Fibroblast of lung (primary cell): ENCODE results near the gene NABP1. TPM values are rescaled to one million over a fixed set of nuclear protein-coding genes. Genes with fewer than 3 reads are reported as not detected.
A peak's percentile ranks its signal among the peaks of the same experiment; 100 is the strongest.

Source experiments
- DNase-seq, 2 donors: peaks; one replicate each; pipeline versions ENCODE4 v3.0.0 to v3.0.0-alpha.2; 2010; ENCODE audit warnings: low read depth in 2 of 2
- H2AFZ ChIP-seq: 2 replicates; pipeline ENCODE4 v1.5.1; 2012; ENCODE audit warnings: low read length, control low read depth, inconsistent platforms
- H3K27ac ChIP-seq: 2 replicates; pipeline ENCODE4 v1.5.1; 2011; ENCODE audit warnings: low read length, control low read depth; ENCODE audit not compliant: insufficient read depth
- H3K27me3 ChIP-seq: 2 replicates; pipeline ENCODE4 v1.5.1; 2011; ENCODE audit warnings: mild to moderate bottlenecking, low read length; ENCODE audit not compliant: control insufficient read depth, insufficient read depth
- H3K36me3 ChIP-seq: 2 replicates; pipeline ENCODE4 v1.5.1; 2011; ENCODE audit warnings: low read length; ENCODE audit not compliant: control insufficient read depth, insufficient read depth
- H3K4me1 ChIP-seq: 2 replicates; pipeline ENCODE4 v1.5.1; 2011; ENCODE audit warnings: low read length; ENCODE audit not compliant: control insufficient read depth, insufficient read depth; ENCODE audit errors: extremely low read depth
- H3K4me2 ChIP-seq: 2 replicates; pipeline ENCODE4 v1.5.1; 2011; ENCODE audit warnings: low read length, control low read depth; ENCODE audit not compliant: insufficient read depth; ENCODE audit errors: extremely low read depth
- H3K4me3 ChIP-seq, 4 experiments: fragments of 200-600 bp in 1 of 4; sonication (generic) in 1 of 4; replicated peaks in 1 of 4; 2 replicates each; pipeline ENCODE4 v1.5.1; 2011 to 2016; ENCODE audit warnings: low read length in 4 of 4, low read depth in 3 of 4, mild to moderate bottlenecking in 3 of 4, control low read depth in 2 of 4, inconsistent platforms in 1 of 4, mixed read lengths in 1 of 4; ENCODE audit not compliant: insufficient read depth in 1 of 4; ENCODE audit errors: control extremely low read depth in 1 of 4
- H3K79me2 ChIP-seq: 2 replicates; pipeline ENCODE4 v1.5.1; 2012; ENCODE audit warnings: mild to moderate bottlenecking, low read length, inconsistent platforms; ENCODE audit not compliant: control insufficient read depth, insufficient read depth
- H3K9ac ChIP-seq: 2 replicates; pipeline ENCODE4 v1.5.1; 2011; ENCODE audit warnings: mild to moderate bottlenecking, low read length, control low read depth; ENCODE audit not compliant: insufficient read depth
- H3K9me3 ChIP-seq: 2 replicates; pipeline ENCODE4 v1.5.1; 2012; ENCODE audit warnings: low read depth, low read length; ENCODE audit not compliant: control insufficient read depth, insufficient read depth
- H4K20me1 ChIP-seq: 2 replicates; pipeline ENCODE4 v1.5.1; 2011; ENCODE audit warnings: low read length; ENCODE audit not compliant: control insufficient read depth, insufficient read depth; ENCODE audit errors: extremely low read depth
- CTCF ChIP-seq, 2 donors: IDR thresholded peaks in 1 of 2; conservative IDR thresholded peaks in 1 of 2; 1 replicate in 1 of 2; 2 replicates in 1 of 2; pipeline ENCODE4 v1.5.1; 2011 to 2012; ENCODE audit warnings: low read length in 2 of 2, control low read depth in 1 of 2, inconsistent platforms in 1 of 2, low read depth in 1 of 2, mild to moderate bottlenecking in 1 of 2
- EZH2 ChIP-seq: IDR thresholded peaks from 2 replicates; pipeline ENCODE4 v1.5.1; 2012; ENCODE audit warnings: low read length, control low read depth, mild to moderate bottlenecking; ENCODE audit errors: missing control alignments
- polyA plus RNA-seq, 2 donors: library from polyadenylated mRNA; depleted of rRNA in 1 of 2; stranded (reverse) in 1 of 2; unstranded in 1 of 2; fragments of >200 nt; gene quantifications; 2 replicates each; pipeline ENCODE4 v1.2.1, GENCODE V29; 2011 to 2012; ENCODE audit warnings: missing spikeins in 1 of 2
- total RNA-seq: library from RNA; depleted of rRNA; stranded (reverse); fragments of >200 nt; gene quantifications from 2 replicates; pipeline ENCODE4 v1.2.1, GENCODE V29; 2014

NABP1 gene
- total and polyA plus RNA-seq, 2 donors (not counting 1 experiment from before 2014, with no cell fraction given): 117 to 123 TPM

GRCh38 chr2:191687867-191688266 is 9.9 kb downstream of the NABP1 start:
- Histone ChIP-seq H3K27ac (no peak overlapping the region), H3K9me3 (no peaks in the 10 kb centered on the region)

DNA sequence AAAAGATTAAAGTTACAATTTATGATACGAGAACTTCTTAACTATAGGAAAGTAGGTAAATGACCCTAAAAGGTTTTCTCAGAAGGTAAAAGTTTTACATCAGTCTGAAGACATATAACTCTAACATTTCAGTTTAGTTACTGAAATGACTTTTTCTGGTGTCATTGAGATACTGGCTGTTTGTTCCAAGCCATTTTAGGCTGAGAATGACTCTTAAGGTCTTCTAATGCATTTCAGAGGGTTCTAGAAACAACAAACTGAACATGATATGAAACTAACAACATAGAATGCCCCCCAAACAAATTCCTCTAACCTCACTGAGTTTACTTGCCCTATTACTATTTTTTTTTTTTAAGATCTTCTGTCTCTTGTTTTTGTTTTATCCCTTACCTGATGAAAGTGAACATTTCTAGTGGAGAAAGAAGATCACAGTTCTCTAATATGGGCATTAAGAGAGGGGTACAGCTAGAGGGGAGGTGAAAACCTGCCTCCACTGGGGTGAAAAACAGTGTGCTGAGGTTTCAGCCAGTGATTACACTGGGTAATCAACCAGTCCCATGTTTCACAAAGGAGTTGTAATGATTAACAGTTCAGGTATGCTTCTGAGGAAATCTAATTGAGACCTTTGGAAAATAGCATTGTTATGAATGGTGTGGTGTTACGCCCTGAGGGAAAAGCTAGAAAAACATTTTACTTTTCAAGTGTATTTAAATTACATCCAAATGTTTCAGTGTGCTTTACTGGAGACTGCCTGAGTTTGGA is 11.2 kb downstream of the NABP1 start:
- Histone ChIP-seq H3K36me3 (peaks cover 3% of the 10 kb centered on the region), H4K20me1 (no peaks in the 10 kb centered on the region), H3K9me3 (no peaks in the 10 kb centered on the region), H3K4me2 (no peak overlapping the region), H3K9ac (no peak overlapping the region), H3K4me1 (peaks cover 17% of the 10 kb centered on the region), H3K4me3 (no peak overlapping the region), H3K79me2 (no peaks in the 10 kb centered on the region), H2AFZ (no peak overlapping the region), H3K27me3 (no peaks in the 10 kb centered on the region), H3K27ac (peak overlapping the region; percentile 24)
- no peak for TF ChIP-seq EZH2
- TF ChIP-seq CTCF (conservative IDR thresholded peaks at IDR 0.05 in 1 of 2, IDR thresholded peaks at IDR 0.05 in 1 of 2; ENCODE audit: low read depth in 1 of 2, low read length in 2 of 2): no peak
- DNase-seq: peak; percentile 57 to 90

More at GRCh38 chr2:191687867-191688266, 9.9 kb downstream of the NABP1 start:
- no peak overlapping the region for H2AFZ ChIP-seq
- no peaks in the 10 kb centered on the region for H4K20me1 ChIP-seq
- H3K9ac ChIP-seq: no peak overlapping the region
- TF ChIP-seq CTCF (conservative IDR thresholded peaks at IDR 0.05 in 1 of 2, IDR thresholded peaks at IDR 0.05 in 1 of 2; ENCODE audit: low read depth in 1 of 2, low read length in 2 of 2): no peak
- no peak overlapping the region for H3K4me3 ChIP-seq
- no peaks in the 10 kb centered on the region for H3K27me3 ChIP-seq
- H3K79me2 ChIP-seq: peaks cover 4% of the 10 kb centered on the region
- DNase-seq: no peak
- H3K4me1 ChIP-seq: peaks cover 17% of the 10 kb centered on the region
- no peak overlapping the region for H3K4me2 ChIP-seq
- peaks cover 5% of the 10 kb centered on the region for H3K36me3 ChIP-seq

DNA sequence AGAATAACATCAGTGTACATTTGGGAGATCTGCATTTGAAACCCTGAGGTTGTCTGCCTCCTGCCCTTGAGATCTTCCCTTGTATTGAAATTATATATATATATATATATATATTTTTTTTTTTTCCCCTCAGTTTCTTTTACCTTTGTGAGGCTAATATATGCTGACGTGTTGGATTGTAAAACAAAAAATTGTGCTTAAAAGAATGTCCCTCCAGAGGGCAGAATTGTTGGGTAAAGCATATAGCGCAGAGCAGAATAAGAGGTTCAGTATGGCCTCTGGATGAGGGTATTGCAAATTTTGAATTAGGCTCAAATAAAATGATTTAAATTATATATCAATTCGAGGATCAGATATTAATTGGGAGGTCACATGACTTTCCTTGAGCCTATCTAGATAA is 12.4 kb downstream of the NABP1 start:
- peaks cover 14% of the 10 kb centered on the region for H3K4me1 ChIP-seq
- H3K9me3 ChIP-seq: no peaks in the 10 kb centered on the region
- no peak overlapping the region for H3K4me3 ChIP-seq
- TF ChIP-seq CTCF (conservative IDR thresholded peaks at IDR 0.05 in 1 of 2, IDR thresholded peaks at IDR 0.05 in 1 of 2; ENCODE audit: low read depth in 1 of 2, low read length in 2 of 2) (no peak), EZH2 (no peak)
- H3K4me2 ChIP-seq: no peak overlapping the region
- H2AFZ ChIP-seq: no peak overlapping the region
- H3K27ac ChIP-seq: no peak overlapping the region
- no peaks in the 10 kb centered on the region for H4K20me1 ChIP-seq
- DNase-seq: no peak
- H3K9ac ChIP-seq: no peak overlapping the region
- H3K27me3 ChIP-seq: no peaks in the 10 kb centered on the region
- no peaks in the 10 kb centered on the region for H3K79me2 ChIP-seq
- H3K36me3 ChIP-seq: no peaks in the 10 kb centered on the region
